Activated CD4-positive, alpha-beta T cell treated with anti-CD3 and anti-CD28 coated beads for 24 hours (primary cell): ENCODE results near the gene ZNF710.
"Not testable (repeated sequence)": the region's sequence is repeated elsewhere in the genome, so short reads cannot be mapped to it uniquely, and the experiment has no call there.

ENCODE experiments used
- DNase-seq, 2 donors: peaks; one replicate each; pipeline ENCODE4 v3.0.0-alpha.2; 2020; ENCODE audit warnings: low read depth in 2 of 2

The ZNF710 gene

DNA sequence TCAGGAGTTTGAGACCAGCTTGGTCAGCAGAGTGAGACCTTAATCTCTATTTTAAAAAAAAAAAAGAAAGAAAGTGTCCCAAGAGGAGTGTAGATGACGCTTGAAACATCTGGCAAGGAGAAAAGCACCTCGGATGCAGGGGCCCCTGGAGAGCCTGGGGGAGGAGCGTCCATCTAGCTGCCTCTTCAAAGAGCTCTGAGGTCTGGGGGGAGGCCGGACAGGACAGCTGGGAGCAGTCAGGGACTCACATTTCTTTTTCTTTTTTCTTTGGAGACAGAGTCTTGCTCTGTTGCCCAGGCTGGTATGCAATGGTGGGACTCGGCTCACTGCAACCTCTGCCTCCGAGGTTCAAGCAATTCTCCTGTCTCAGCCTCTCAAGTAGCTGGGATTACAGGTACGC lies 104.4 kb downstream of the ZNF710 start:
- DNase-seq = no peak

GRCh38 chr15:90106522-90107117 lies 105.5 kb downstream of the ZNF710 start:
- DNase-seq = no peak

DNA sequence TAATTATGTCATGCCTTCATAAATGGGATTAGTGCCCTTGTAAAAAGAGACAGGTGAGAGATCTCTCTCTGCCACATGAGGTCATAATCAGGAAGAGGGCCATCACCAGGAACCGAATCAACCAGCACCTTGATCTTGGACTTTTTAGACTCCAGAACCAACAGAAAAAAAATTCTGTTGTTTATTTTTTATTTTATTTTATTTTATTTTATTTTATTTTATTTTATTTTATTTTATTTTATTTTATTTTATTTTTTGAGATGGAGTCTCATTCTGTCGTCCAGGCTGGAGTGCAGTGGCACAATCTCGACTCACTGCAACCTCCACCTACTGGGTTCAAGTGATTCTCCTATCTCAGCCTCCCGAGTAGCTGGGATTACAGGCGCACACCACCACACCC lies 106.9 kb downstream of the ZNF710 start:
- DNase-seq = not testable (repeated sequence)

- DNase-seq = not testable (repeated sequence)
Measured at GRCh38 chr15:90109163-90109751, 108.1 kb downstream of the ZNF710 start.

- DNase-seq = no peak
Measured at GRCh38 chr15:90113166-90113565, 112.0 kb downstream of the ZNF710 start.

DNA sequence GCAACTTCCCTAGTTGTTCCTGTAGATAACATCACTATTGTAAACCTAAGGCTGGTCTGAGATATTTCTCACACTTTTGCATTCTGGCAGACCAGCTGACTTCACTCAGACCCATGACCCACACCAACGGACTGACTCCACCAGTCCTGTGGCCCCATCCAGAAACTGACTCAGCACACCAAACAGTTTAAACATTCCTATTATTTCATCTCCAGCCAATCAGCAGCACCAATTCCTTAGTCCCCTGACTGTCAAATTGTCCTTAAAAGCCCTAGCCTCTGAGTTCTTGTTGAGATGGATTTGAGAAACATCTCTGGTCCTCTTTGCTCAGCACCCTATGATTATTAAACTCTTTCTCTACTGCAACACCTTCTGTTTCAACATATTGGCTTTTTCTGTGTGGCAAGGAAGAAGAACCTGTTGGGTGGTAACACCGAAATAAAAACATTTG lies 113.4 kb downstream of the ZNF710 start:
- no peak for DNase-seq

GRCh38 chr15:90115783-90116182 lies 114.7 kb downstream of the ZNF710 start:
- no peak for DNase-seq

DNA sequence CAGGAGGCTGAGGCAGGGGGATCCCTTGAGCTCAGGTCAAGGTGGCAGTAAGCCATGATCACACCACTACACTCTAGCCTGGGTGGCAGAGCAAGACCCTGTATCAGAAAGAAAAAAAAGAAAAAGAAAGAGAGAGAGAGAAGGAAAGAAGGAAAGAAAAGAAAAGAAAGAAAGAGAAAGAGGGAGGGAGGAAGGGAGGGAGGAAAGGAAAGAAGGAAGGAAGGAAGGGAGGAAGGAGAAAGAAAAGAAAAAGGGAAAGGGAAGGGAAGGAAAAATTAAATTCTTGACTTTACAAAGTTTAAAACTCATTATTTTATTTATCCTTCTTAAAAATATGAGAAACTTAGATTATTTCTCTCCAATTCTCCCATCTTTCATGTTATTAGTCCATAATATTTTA lies 118.2 kb downstream of the ZNF710 start:
- DNase-seq = no peak

- DNase-seq = no peak
Measured at GRCh38 chr15:90121086-90121485, 120.0 kb downstream of the ZNF710 start.

- no peak for DNase-seq
Measured at GRCh38 chr15:90124507-90124906, 123.4 kb downstream of the ZNF710 start.

DNA sequence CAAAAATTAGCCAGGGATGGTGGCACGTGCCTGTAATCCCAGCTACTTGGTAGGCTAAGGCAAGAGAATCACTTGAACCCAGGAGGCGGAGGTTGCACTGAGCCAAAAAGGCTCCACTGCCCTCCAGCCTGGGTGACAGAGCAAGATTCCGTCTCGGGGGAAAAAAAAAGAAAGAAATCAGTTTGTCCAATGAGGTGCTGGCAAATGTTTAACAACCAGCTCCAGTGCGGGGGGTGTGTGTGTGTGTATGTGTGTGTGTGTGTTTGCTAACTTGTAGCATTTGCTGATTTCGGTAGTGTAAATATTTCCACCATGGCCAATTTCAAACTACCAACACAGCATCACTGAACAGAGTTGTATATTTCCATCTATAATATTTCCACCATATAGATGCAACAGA lies 124.9 kb downstream of the ZNF710 start:
- DNase-seq = no peak

DNA sequence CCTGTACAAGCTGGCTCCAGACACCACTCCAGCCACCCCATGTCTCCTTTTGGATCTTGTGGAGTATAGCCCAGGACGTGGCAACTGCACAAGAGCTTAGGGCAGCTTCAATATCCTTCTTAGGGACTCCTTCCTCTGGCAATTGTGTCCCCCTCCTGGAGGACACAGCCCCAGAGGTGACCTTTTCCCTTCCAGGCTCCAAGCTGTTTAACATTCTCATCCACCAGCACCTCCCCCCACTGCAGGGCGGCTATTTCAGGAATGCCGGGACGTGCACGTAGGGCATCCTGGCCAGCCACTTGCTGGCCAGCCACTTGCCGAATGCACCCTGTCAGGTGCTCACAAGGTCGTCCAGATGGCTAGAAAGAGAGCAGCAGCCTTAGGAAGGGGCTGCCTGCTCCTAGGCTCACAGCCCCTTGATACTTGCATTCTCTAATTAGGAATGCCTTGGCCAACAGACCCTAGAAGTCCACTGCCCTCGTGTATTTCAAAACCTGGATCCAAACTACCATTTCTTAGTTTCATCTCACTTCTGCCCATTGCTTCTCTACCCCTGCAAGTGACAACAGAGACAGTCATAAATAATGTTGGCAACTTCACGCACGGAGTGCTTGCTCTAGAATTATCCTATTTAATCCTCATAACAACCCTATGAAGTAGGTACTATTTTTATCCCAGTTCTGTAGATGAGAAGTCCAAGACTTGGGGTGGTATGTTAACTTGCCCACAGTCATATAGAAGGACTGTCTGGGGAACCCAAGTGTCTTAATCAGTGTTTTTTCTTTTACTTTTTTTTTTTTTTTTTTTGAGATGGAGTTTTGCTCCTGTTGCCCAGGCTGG lies 125.7 kb downstream of the ZNF710 start:
- DNase-seq = no peak

- no peak for DNase-seq
Measured at GRCh38 chr15:90130291-90130690, 129.2 kb downstream of the ZNF710 start.
